Ectodermal cell (in vitro differentiated cells): Measurements from ENCODE around the gene RAB3B.

Experiments
- H3K27ac ChIP-seq: 2 replicates; pipeline ENCODE4 v1.7.0; 2013; ENCODE audit warnings: mild to moderate bottlenecking, low read depth, low read length; ENCODE audit not compliant: insufficient read depth, poor library complexity, severe bottlenecking
- H3K27me3 ChIP-seq: 2 replicates; pipeline ENCODE4 v1.7.0; 2013; ENCODE audit warnings: mild to moderate bottlenecking, low read length; ENCODE audit not compliant: insufficient read depth, control insufficient read depth, poor library complexity, severe bottlenecking
- H3K36me3 ChIP-seq: one replicate; pipeline ENCODE4 v1.7.0; 2013; ENCODE audit warnings: low read length; ENCODE audit not compliant: control insufficient read depth, insufficient read depth
- H3K4me1 ChIP-seq: one replicate; pipeline ENCODE4 v1.7.0; 2013; ENCODE audit warnings: low read length; ENCODE audit not compliant: control insufficient read depth, insufficient read depth
- H3K4me3 ChIP-seq: 2 replicates; pipeline ENCODE4 v1.7.0; 2013; ENCODE audit warnings: low read depth, low read length, control low read depth; ENCODE audit not compliant: insufficient read depth
- H3K9me3 ChIP-seq: 2 replicates; pipeline ENCODE4 v1.7.0; 2013; ENCODE audit warnings: mild to moderate bottlenecking, low read length, moderate library complexity; ENCODE audit not compliant: control insufficient read depth
- WGBS, 2 experiments: methylation state at CpG; one replicate each; pipeline ENCODE4 v1.1.7; 2013; ENCODE audit warnings: missing lambda C conversion rate in 2 of 2; 5-methylcytosine and 5-hydroxymethylcytosine counted together

The RAB3B gene

GRCh38 chr1:51859735-51860134 is 130.8 kb downstream of the RAB3B start:
- WGBS, 2 experiments = 86% methylated on average over 2 of the region's 2 CpGs
- H3K9me3 ChIP-seq = no peaks in the 10 kb centered on the region
- H3K36me3 ChIP-seq = no peaks in the 10 kb centered on the region
- H3K27ac ChIP-seq = no peak overlapping the region
- H3K27me3 ChIP-seq = no peaks in the 10 kb centered on the region
- H3K4me3 ChIP-seq = no peak overlapping the region
- no peaks in the 10 kb centered on the region for H3K4me1 ChIP-seq

GRCh38 chr1:51859333-51859732 is 131.2 kb downstream of the RAB3B start:
- no peaks in the 10 kb centered on the region for H3K4me1 ChIP-seq
- H3K27ac ChIP-seq = no peak overlapping the region
- no peaks in the 10 kb centered on the region for H3K36me3 ChIP-seq
- H3K4me3 ChIP-seq = no peak overlapping the region
- WGBS, 2 experiments = 80 to 94% methylated on average over 2 of the region's 2 CpGs
- no peaks in the 10 kb centered on the region for H3K27me3 ChIP-seq
- no peaks in the 10 kb centered on the region for H3K9me3 ChIP-seq

- H3K4me3 ChIP-seq = no peak overlapping the region
- H3K36me3 ChIP-seq = no peaks in the 10 kb centered on the region
- H3K27me3 ChIP-seq = no peaks in the 10 kb centered on the region
- H3K27ac ChIP-seq = no peak overlapping the region
- no peaks in the 10 kb centered on the region for H3K9me3 ChIP-seq
- 71% methylated on average over 1 of the region's 1 CpG; no CpG with 5 or more reads in 1 of the 2 experiments for WGBS, 2 experiments
- H3K4me1 ChIP-seq = no peaks in the 10 kb centered on the region
Measured at GRCh38 chr1:51858892-51859291, 131.6 kb downstream of the RAB3B start.
